Cardiac muscle cell (in vitro differentiated cells and primary cell): ENCODE measurements around the gene CHST8. TPM values are rescaled to one million over a fixed set of nuclear protein-coding genes. Genes with fewer than 3 reads are reported as not detected.

Experiments used
- DNase-seq, 2 donors: peaks; one replicate each; pipeline versions ENCODE4 v3.0.0 to v3.0.0-alpha.2; 2010 to 2017; ENCODE audit warnings: low read depth in 1 of 2, low spot score in 1 of 2
- H3K27ac ChIP-seq: fragments of 200-600 bp; sonication (generic); 2 replicates; pipeline ENCODE4 v1.5.1; 2016
- H3K27me3 ChIP-seq: fragments of 200-600 bp; sonication (generic); 2 replicates; pipeline ENCODE4 v1.6.0; 2016; ENCODE audit warnings: control low read depth
- H3K36me3 ChIP-seq: fragments of 200-600 bp; sonication (generic); 2 replicates; pipeline ENCODE4 v1.5.1; 2016; ENCODE audit warnings: control low read depth
- H3K4me1 ChIP-seq: fragments of 200-600 bp; sonication (generic); 2 replicates; pipeline ENCODE4 v1.8.1; 2017; ENCODE audit warnings: low read depth, mild to moderate bottlenecking, mixed run types
- H3K4me3 ChIP-seq: fragments of 200-600 bp; sonication (generic); 2 replicates; pipeline ENCODE4 v1.5.1; 2016; ENCODE audit warnings: mild to moderate bottlenecking
- H3K9me3 ChIP-seq: fragments of 200-600 bp; sonication (generic); 2 replicates; pipeline ENCODE4 v1.5.1; 2017; ENCODE audit warnings: low read depth, mild to moderate bottlenecking, control low read depth
- polyA plus RNA-seq: library from polyadenylated mRNA; unstranded; fragments of >200 nt; fragmentation: Nextera tagmentation; extraction: Ambion mirVana; gene quantifications from 2 replicates; pipeline ENCODE4 v1.2.1, GENCODE V29; 2016
- total RNA-seq: library from RNA; depleted of rRNA; stranded (reverse); fragments of >200 nt; gene quantifications from 2 replicates; pipeline ENCODE4 v1.2.3, GENCODE V29; 2016
- TF ChIP-seq, protein P1 (sequence below): IDR thresholded peaks from 2 replicates; pipeline ENCODE4 v1.5.1; 2012; ENCODE audit warnings: low read depth, mild to moderate bottlenecking, low read length

Gene CHST8
- total and polyA plus RNA-seq, 2 experiments from 2014 or later = 0.84 to 0.89 TPM

DNA sequence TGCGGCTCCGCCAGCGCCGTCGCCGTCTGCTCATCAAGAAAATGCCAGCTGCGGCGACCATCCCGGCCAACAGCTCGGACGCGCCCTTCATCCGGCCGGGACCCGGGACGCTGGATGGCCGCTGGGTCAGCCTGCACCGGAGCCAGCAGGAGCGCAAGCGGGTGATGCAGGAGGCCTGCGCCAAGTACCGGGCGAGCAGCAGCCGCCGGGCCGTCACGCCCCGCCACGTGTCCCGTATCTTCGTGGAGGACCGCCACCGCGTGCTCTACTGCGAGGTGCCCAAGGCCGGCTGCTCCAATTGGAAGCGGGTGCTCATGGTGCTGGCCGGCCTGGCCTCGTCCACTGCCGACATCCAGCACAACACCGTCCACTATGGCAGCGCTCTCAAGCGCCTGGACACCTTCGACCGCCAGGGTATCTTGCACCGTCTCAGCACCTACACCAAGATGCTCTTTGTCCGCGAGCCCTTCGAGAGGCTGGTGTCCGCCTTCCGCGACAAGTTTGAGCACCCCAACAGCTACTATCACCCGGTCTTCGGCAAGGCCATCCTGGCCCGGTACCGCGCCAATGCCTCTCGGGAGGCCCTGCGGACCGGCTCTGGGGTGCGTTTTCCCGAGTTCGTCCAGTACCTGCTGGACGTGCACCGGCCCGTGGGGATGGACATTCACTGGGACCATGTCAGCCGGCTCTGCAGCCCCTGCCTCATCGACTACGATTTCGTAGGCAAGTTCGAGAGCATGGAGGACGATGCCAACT is 150.5 kb downstream of the CHST8 start:
- TF ChIP-seq, protein P1, sequence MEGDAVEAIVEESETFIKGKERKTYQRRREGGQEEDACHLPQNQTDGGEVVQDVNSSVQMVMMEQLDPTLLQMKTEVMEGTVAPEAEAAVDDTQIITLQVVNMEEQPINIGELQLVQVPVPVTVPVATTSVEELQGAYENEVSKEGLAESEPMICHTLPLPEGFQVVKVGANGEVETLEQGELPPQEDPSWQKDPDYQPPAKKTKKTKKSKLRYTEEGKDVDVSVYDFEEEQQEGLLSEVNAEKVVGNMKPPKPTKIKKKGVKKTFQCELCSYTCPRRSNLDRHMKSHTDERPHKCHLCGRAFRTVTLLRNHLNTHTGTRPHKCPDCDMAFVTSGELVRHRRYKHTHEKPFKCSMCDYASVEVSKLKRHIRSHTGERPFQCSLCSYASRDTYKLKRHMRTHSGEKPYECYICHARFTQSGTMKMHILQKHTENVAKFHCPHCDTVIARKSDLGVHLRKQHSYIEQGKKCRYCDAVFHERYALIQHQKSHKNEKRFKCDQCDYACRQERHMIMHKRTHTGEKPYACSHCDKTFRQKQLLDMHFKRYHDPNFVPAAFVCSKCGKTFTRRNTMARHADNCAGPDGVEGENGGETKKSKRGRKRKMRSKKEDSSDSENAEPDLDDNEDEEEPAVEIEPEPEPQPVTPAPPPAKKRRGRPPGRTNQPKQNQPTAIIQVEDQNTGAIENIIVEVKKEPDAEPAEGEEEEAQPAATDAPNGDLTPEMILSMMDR = no peak
- Histone ChIP-seq H3K27ac (no peak overlapping the region), H3K4me1 (no peaks in the 10 kb centered on the region), H3K9me3 (no peaks in the 10 kb centered on the region), H3K4me3 (no peak overlapping the region), H3K27me3 (no peaks in the 10 kb centered on the region), H3K36me3 (no peaks in the 10 kb centered on the region)
- no peak for DNase-seq

DNA sequence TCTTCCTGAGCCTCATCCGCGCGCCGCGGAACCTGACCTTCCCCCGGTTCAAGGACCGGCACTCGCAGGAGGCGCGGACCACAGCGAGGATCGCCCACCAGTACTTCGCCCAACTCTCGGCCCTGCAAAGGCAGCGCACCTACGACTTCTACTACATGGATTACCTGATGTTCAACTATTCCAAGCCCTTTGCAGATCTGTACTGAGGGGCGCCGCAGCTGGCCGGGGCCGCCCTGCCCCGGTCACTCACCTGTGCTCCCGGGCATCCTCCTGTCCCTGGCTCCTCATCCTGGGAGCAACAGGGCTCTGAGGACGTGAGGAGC is 151.1 kb downstream of the CHST8 start:
- H3K27me3 ChIP-seq = no peaks in the 10 kb centered on the region
- no peak overlapping the region for H3K4me3 ChIP-seq
- no peak overlapping the region for H3K27ac ChIP-seq
- TF ChIP-seq, protein P1 = no peak
- DNase-seq = no peak
- H3K9me3 ChIP-seq = no peaks in the 10 kb centered on the region
- H3K4me1 ChIP-seq = no peaks in the 10 kb centered on the region
- no peaks in the 10 kb centered on the region for H3K36me3 ChIP-seq

DNA sequence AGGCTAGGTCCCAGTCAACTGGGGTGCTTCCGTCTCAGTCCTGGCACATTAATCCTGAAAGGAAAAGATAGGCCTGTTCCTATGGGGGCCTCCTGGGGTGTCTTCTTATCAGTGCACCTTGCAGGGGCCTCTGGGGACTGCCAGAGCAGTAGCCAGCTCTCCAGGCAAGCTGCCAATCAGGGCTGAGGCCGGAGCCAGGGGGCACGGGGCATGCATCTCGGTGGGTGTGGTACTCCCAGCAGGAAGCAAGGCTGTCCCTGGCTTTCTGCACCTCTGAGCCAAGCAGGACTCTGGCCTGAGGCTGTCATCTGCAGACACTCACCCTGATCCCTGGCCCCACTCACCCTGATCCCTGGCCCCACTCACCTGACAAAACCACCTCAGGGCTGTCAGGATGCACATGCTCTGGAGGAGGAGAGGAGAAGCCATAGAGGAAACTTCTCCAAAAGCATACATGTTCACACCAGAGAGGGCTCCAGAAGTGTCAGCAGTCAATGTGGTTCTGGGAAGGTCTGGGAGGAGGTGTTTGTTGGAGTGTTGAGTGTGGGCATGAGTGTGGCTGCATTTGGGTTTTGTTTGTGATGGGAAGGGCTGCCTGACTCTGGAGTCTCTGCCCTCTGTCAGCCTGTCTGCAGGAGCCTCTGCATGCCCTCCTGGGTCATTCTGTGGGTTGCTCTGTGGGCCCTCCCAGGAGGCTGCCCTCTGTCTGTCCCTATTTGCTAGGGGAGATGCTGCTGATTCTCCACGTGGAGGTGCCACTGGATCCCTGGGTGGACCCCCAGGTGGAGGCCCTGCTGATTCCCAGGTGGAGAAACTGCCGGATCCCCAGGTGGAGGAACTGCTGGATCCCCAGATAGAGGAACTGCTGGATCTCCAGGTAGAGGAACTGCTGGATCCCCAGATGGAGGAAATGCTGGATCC is 152.2 kb downstream of the CHST8 start:
- peaks cover 6% of the 10 kb centered on the region for H3K27me3 ChIP-seq
- no peak for DNase-seq
- TF ChIP-seq, protein P1 = no peak
- H3K4me3 ChIP-seq = no peak overlapping the region
- no peaks in the 10 kb centered on the region for H3K4me1 ChIP-seq
- H3K9me3 ChIP-seq = no peaks in the 10 kb centered on the region
- no peak overlapping the region for H3K27ac ChIP-seq
- no peaks in the 10 kb centered on the region for H3K36me3 ChIP-seq

DNA sequence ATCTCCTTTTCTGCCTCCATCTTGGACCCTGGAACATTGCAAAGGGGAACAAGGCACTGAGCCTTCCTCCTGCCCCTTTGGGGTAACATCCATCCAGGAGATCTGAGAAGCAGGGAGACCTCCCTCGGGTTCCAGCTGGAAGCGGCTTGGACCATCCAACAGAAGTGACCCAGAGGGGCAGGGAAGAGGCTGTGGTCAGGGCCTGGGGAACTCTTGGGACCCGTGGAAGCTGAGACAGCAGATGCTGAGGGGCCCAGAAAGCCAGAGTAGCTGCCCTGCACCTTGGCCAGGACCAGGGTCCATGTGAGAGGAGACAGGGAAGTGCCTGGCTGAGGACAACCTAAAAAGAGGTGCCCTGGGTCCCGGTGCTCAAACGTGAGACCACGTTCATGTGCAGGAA is 153.0 kb downstream of the CHST8 start:
- TF ChIP-seq, protein P1 = no peak
- DNase-seq = no peak
- Histone ChIP-seq H3K4me3 (no peak overlapping the region), H3K9me3 (no peaks in the 10 kb centered on the region), H3K27ac (no peak overlapping the region), H3K4me1 (no peaks in the 10 kb centered on the region), H3K27me3 (peaks cover 12% of the 10 kb centered on the region), H3K36me3 (no peaks in the 10 kb centered on the region)

DNA sequence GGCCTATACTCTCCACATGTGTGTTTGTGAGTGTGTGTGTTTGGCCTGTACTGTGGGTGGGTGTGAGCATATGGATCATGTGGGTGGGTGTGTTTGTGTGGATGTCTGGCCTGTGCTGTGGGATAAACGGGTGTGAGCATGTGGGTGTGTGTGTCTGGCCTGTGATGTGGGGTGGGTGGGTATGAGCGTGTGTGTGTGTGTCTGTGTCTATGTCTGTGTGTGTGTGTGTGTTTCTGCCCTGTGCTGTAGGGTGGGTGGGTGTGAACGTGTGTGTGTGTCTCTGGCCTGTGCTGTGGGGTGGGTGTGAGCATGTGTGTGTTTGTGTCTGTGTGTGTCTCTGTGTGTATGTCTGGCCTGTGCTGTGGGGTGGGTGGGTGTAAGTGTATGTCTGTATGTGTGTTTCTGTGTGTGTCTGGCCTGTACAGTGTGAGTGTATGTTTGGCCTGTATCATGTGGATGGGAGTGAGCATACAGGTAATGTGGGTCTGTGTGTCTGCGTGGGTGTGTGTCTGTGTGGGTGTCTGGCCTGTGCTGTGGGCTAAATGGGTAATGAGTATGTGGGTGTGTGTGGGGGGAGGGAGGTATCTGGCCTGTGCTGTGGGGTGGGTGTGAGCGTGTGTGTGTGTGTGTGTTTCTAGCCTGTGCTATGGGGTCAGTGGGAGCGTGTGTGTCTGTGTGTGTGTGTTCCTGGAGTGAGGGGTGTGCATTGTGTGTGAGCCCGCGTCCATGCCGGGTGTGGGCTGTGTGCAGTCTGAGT is 154.2 kb downstream of the CHST8 start:
- no peak for DNase-seq
- Histone ChIP-seq H3K4me3 (no peak overlapping the region), H3K9me3 (no peaks in the 10 kb centered on the region), H3K36me3 (no peaks in the 10 kb centered on the region), H3K27me3 (peaks cover 12% of the 10 kb centered on the region), H3K27ac (no peak overlapping the region), H3K4me1 (no peaks in the 10 kb centered on the region)
- TF ChIP-seq, protein P1 = no peak
